ENCODE measurements around the gene TECPR1. TPM values are rescaled to one million over a fixed set of nuclear protein-coding genes. Genes with fewer than 3 reads are reported as not detected.
A peak's percentile ranks its signal among the peaks of the same experiment; 100 is the strongest.

Gene TECPR1
- total RNA-seq, 1 donor, result 21.6 TPM

DNA sequence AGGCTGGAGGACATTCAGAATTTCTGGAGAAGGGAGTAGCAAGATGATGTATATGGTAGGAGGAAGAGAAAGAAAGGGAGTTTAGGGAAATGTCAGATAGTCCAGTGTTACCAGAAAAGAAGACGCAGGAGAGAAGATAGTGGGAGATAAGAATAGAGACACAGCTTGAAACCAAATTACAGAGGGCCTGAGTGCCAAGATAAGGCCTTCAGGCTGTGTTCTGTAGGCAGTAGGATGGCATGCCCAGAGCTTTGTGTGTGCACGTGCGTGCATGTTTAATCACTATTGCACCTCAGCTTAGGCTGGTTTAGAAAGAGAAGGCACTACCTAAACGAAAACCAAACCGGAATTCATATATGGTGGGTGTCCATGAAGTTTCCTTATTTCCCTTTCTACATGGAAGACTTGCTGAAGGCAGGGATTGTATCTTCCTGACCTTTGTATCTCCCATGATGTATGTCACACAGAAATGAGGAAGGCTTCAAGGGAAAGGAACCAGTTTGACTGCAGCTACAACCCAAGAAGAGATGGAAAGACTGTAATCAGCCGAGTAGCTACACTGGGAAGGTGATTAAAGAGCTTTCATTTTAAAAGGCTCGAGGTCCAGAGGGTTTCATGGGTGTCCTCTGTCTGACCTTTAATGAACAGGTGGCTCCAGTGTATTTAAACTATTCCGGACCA, 76.6 kb downstream of the TECPR1 start:
- no peak overlapping the region for H3K4me3 ChIP-seq (ENCODE audit: low read depth, low read length)
- TF ChIP-seq, protein P1, sequence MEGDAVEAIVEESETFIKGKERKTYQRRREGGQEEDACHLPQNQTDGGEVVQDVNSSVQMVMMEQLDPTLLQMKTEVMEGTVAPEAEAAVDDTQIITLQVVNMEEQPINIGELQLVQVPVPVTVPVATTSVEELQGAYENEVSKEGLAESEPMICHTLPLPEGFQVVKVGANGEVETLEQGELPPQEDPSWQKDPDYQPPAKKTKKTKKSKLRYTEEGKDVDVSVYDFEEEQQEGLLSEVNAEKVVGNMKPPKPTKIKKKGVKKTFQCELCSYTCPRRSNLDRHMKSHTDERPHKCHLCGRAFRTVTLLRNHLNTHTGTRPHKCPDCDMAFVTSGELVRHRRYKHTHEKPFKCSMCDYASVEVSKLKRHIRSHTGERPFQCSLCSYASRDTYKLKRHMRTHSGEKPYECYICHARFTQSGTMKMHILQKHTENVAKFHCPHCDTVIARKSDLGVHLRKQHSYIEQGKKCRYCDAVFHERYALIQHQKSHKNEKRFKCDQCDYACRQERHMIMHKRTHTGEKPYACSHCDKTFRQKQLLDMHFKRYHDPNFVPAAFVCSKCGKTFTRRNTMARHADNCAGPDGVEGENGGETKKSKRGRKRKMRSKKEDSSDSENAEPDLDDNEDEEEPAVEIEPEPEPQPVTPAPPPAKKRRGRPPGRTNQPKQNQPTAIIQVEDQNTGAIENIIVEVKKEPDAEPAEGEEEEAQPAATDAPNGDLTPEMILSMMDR (IDR thresholded peaks at IDR 0.05; ENCODE audit: insufficient read depth, low read depth, low read length), result no peak
- DNase-seq (ENCODE audit: low read depth), result no peak

DNA sequence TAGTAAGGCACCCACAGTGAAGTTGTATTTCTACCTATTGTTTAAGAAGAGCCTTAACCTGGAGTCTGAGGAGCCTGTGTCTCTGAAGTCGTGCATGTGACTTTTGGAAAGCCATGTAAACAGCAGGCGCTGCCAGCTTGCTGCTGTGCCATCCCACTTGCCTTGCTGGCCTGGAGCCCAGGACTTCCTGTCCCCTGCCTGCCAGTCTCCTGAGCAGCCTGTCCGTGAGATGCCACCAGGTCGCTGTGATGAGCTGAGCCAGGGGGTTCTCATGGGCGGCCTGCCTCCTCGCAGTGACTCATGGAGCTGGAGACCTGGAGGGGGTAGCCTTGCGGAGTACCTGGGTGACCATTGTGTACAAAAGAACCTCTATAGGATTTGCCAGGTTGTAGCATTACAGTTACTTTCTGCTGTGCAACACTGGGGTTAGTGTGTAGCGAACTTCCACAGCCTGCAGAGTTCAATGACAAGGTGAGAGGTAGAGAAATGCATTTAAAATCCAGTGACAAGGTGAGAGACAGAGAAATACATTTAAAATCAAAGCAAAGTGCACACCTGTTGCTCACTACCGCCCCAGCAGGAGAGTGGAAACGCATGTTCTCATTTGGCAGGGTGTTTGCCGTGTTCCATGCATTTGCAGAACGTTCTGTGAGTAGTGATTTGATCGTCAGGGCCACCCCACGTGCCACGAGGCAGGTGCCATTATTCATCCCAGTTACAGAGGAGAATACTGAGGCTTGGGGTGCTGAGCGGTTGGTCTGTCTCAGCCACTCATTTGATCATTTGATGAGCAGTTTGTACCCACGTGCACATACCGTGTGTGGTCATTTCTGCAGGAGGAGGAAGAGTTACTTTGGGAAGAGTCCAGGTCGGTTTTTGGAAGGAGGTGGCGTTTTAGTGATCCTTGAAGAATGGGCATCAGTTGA, 77.4 kb downstream of the TECPR1 start:
- TF ChIP-seq, protein P1 (IDR thresholded peaks at IDR 0.05; ENCODE audit: insufficient read depth, low read depth, low read length), result no peak
- no peak for DNase-seq (ENCODE audit: low read depth)
- no peak overlapping the region for H3K4me3 ChIP-seq (ENCODE audit: low read depth, low read length)

DNA sequence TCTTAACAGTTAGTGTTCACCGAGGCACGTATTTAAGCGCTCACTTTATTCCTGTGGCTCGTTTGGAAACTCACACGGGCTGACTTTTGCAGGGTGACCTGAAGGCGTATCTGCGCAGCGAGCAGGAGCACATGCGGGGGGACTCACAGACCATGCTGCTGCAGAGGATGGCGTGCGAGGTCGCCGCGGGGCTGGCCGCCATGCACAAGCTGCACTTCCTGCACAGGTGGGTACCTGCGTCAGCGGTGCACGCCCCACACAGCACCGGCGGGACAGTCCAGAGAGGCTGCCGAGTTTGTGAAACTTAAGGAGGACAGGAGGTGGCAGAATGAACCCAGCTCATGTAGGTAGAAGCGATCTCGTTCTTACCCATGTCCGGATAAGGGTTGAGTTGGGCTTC, 80.6 kb downstream of the TECPR1 start:
- TF ChIP-seq, protein P1 (IDR thresholded peaks at IDR 0.05; ENCODE audit: insufficient read depth, low read depth, low read length), result no peak
- no peak overlapping the region for H3K4me3 ChIP-seq (ENCODE audit: low read depth, low read length)
- DNase-seq (ENCODE audit: low read depth), result no peak

DNA sequence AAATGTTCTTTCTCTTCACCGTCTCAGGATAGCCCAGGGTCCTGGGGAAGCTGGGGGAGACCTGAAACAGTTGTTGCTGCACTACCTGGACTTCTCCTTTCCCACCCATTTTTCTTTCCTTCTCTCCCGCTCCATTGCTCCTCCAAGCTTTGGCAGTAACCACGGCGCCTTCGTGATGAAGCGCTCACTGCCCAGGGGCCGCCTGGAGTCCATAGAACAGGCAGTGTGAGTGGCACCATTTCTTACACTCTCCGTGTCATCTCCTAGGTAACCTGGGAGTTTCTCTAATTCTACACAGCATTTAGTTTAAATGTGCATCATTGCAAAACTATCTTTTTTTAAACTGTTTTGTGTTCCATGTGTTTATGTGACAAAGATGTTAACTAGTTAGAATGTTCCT, 81.1 kb downstream of the TECPR1 start:
- no peak for DNase-seq (ENCODE audit: low read depth)
- no peak overlapping the region for H3K4me3 ChIP-seq (ENCODE audit: low read depth, low read length)
- TF ChIP-seq, protein P1 (IDR thresholded peaks at IDR 0.05; ENCODE audit: insufficient read depth, low read depth, low read length), result no peak

DNA sequence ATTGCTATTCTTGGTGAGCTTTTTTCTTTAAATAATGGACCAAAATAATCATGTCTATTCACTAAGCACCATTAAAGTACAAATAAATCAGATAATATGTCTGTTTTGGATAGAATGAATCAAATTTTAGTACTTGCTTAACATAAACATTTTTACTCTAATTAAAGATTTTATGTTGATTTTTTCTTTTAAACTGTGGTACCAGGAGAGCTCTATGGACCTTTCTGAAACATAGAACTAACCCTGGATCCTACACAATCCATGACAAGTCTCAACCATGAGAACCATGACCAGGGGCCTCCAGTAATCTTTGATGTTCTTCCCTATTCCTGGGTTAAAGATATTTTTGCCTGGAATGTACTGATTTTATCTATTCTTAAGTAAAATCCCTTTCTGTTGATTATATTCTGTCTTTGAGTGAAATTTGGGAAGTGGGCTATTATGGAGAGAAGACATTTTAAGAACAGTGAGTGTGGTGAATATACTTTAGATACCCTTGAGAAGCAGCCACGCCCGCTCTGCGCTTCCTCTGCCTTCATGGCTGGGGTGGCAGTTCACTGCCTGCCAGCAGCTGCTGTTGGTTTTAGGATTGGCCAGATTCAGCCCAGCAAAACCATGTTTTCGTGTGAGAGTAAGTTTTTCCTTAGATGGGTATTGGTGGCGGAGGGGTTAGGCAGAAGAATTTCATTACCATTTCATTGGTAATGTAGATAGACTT, 83.0 kb downstream of the TECPR1 start:
- DNase-seq (ENCODE audit: low read depth), result no peak
- no peak overlapping the region for H3K4me3 ChIP-seq (ENCODE audit: low read depth, low read length)
- TF ChIP-seq, protein P1 (IDR thresholded peaks at IDR 0.05; ENCODE audit: insufficient read depth, low read depth, low read length), result no peak

DNA sequence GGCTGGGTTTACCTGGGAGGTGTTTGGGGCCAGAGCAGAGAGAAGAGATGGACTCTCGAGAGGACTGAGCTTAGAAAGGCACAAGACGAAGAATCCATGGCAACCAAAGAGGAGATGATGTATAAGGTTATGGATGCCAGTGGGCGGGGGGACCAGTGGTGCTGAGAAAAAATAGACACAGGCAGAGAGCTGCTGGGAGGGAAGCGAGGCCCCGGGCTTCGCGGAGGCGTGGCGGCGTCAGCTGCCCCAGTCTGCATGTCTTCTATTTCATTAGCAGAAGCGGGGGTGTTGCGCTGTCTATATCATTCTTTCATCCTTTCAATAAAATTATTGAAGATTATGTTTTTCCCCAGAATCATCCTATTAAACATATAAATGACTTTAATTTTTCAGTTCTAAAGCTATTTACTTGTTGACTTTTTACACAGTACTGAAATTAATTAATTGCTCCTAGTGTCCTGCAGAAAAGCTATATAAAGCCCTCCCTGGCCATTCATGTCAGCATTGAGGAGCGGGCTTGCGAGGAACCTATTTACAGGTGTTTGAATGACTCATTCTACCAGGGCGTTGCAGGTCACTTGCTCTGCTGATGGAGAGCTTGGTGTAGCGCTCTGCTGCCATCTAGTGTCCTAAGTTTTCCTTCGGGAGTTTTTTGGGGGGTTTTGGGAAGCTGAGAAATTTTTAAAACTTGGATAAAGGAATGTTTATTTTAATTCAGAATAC, 83.7 kb downstream of the TECPR1 start:
- no peak overlapping the region for H3K4me3 ChIP-seq (ENCODE audit: low read depth, low read length)
- peak; percentile 67 for DNase-seq (ENCODE audit: low read depth)
- TF ChIP-seq, protein P1 (IDR thresholded peaks at IDR 0.05; ENCODE audit: insufficient read depth, low read depth, low read length), result peak; percentile 78
